Activated CD4-positive, alpha-beta T cell treated with anti-CD3 and anti-CD28 coated beads, Interleukin-2, Interleukin-6, amounts not matched to agents 100 ng/mL and 50 ng/mL, durations not matched to agents 16 hours and 8 hours (primary cell): ENCODE data around the gene MARCHF6.
"Not testable (repeated sequence)": the region's sequence is repeated elsewhere in the genome, so short reads cannot be mapped to it uniquely, and the experiment has no call there.

Experiments
- DNase-seq: peaks from one replicate; pipeline ENCODE4 v3.0.0-alpha.2; 2020

MARCHF6 gene

DNA sequence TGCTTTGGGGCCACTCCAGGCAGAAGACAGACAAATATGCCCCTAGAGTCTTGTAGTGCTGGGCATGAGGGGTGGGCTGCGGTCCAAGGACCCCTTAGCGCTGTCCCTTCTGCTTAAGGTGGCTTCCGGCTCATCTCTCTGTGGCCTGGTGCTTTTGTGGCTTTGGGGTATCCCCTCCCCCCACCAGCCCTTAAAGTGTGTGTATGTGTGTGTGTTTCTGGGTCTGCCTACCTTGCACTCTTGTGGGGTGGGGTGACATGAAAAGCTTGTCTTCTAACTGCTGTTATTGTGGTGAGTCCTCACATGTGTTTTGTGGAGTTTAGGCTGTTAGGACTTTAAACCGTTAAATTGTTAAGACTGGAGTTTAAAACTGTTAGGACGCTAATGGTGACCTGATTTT, 23.6 kb downstream of the MARCHF6 start:
- DNase-seq = no peak

DNA sequence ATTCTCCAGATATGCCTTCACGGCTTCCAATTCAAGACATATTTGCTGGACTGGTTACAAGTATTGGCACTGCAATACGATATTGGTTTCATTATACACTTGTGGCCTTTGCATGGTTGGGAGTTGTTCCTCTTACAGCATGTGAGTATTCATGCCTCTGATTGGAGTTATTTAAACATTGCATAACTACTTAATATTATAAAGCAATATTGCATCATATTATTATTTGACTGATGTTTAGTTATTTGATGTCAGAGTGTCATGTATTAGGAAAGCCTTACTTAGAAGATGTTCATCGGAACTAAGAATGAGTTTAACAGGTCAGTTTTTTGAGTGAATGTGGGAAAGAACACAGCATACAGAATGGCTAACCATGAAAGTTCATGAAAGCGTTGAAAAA, 28.3 kb downstream of the MARCHF6 start:
- no peak for DNase-seq

DNA sequence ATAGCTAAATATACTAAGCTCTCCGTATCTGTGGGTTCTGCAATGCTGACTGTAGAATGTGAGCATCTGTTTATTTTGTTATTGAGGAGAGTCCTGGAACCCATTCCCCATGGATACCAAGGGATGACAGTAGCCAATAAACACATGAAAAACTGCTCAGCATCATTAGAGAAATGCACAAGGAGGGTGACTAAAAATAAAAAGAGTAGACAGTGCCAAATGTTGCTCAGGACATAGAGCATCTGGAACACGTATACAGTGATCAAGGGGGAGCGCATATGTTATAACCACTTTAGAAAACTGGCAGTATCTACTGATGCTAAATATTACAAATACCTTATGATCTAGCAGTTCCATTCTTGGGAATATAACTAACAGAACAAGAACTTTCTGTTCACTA, 31.0 kb downstream of the MARCHF6 start:
- no peak for DNase-seq

DNA sequence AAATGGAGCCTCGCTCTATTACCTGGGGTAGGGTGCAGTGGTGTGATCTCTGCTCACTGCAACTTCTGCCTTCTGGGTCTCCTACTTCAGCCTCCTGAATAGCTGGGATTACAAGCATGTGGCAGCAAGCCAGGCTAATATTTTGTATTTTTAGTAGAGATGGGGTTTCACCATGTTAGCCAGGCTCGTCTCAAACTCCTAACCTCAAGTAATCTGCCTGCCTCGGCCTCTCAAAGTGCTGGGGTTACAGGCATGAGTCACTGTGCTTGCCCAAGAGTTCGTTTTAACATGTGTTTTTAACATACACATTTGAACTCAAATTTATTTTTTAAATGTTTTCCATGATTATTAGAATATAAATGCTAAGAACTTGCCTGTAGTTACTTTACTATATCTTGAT, 34.2 kb downstream of the MARCHF6 start:
- DNase-seq = no peak

DNA sequence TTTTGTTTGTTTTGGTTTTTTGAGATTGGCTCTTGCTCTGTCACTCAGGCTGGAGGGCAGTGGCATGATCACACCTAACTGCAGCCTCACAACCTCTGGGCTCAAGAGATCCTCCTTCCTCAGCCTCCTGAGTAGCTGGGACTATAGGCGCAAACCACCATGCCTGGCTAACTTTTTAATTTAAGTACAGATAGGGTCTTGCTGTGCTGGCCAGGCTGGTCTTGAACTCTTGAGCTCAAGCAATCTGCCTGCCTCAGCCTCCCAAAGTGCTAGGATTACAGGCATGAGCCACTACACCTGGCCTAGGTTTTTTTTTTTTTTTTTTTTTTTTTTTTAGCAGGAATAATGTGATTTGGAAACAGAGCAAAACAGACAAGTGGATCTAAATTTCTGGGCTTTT, 37.6 kb downstream of the MARCHF6 start:
- DNase-seq = no peak

DNA sequence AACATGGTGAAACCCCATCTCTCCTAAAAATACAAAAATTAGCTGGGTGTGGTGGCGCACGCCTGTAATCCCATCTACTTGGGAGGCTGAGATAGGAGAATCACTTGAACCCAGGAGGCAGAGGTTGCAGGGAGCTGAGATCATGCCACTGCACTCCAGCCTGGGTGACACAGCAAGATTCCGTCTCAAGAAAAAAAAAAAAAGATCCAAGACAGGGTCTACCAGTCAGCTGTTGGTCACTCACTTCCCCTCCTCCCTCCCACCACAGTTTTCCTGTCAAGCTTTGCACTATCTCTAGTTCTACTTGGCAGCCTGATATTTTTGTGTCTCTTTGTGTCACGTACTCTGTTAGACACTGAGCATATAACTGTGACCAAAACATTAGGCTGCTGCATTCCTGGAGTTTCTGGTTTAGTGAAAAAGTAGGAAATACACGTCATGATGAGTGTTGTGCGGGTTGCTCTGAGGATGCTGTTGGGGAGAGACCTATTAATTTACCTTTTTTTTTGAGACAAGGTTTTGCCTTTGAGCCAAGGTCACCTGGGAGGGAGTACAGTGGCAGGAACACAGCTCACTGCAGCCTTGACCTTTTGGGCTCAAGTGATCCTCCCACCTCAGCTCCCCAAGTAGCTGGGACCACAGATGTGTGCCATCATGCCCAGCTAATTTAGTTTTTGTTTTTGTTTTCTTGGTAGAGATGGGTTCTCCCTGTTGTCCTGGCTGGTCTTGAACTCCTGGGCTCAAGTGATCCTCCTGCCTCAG, 39.3 kb downstream of the MARCHF6 start:
- DNase-seq = not testable (repeated sequence)

DNA sequence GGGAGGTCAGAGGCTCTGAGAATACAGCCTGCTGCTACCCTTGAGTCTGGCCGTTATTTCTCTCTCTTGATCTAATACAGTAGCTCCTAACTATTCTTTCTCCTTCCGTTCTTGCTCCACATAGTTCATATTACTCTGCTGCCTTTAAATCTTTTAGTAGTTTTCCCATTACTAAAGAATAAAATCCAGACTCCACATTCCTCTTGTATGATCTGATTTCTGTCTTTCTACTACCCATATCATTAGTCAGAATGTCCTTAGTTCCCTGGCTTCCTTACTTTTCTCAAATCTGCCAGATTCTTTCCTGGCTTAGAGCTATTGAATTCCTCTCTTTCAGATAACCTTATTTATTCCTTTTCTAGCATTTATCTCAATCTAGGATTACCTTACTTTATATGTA, 40.0 kb downstream of the MARCHF6 start:
- DNase-seq = no peak

DNA sequence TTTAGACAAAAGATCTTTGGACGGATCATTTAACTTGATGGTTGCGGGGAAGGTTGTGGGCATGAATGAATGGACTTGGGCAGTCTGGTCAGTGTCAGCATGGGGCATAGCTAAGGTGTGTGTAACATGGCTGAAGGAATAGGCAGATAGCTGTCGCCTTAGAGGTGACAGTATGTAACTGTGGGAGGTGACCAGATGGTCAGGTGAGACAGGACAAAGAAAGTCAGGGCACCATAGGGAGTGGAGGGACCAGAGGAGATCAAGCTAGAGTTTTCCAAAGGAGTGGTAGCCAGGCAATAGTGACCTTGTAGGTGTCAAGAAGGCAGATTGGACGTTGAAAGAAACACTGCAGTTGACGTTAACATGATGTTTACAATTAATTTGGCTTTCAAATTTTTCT, 43.1 kb downstream of the MARCHF6 start:
- no peak for DNase-seq

DNA sequence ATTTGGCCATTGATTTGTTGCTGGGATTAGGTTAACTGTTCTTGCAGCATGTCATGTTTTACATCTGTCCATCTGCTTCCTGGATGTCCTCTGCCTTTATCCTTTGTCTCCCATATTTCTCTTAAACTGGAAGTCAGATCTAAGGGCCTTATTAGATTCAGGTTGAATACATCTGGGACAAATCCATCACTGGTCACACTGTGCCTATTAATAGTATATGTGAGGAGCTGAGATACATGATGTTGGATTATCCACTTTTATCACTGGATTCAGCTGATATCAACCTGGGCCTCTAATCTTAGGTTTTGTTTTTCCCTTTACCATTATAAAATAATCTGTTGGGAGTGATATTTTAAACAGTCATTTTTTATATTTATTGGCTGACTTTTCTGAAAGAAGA, 46.3 kb downstream of the MARCHF6 start:
- no peak for DNase-seq

DNA sequence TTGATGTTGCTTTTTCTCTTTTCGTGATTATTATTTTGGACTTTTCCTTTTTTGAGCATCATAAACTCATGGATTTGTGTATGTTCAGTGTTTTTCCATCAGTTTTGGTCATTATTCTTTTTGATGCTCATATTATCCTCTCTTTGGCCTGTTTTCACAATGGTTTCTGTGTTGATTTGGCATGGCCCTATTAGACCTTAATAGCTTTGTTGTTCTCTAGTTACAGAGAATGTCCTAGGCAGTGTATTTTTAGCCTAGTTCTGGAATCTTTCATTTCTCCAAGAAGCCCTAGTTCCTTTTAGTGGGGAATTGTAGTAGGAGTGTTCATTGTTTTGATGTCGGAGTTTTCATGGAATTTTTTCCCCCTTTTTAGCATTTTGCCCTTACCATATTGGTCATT, 46.9 kb downstream of the MARCHF6 start:
- DNase-seq = no peak

DNA sequence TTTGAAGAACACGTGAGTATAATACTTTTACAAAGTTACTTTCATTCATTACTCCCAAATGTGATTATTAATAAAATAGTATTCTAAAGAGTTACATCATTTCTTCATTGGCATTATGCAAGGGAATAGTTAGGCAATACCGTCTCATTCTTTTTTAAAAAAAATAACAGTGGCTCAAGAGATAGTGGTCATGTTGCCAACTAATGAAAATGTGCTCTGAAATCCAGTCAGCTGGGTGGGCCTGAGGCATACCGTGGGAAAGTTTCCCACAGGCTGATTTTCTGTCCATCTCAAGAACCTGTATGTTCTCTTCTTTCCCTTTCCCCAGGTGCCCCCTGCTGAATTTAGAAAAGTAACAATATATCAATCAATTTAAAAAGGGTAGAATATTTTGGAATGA, 47.3 kb downstream of the MARCHF6 start:
- DNase-seq = no peak

DNA sequence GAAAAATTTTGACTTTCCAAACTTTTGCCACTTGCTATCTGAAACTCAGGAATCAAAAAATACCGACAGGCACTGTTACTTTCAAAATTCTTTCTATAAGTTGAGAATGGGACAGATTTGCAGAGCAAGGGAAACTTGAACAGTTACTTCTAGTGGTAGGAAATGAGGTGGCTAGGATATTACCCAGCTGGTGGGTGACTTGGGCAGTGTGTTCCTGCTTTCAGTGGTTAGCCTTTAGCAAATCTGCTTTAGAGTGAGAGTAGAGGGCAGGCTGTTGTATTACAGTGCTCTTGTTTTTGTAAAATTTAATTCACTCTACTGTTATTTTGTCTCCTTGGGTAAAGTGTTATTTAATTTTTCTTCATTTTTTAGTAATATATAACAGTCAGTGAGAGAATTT, 48.0 kb downstream of the MARCHF6 start:
- DNase-seq = peak; percentile 15
